ENCODE results near the gene VSIG1. TPM values are rescaled to one million over a fixed set of nuclear protein-coding genes. Genes with fewer than 3 reads are reported as not detected.

The VSIG1 gene
- total and polyA plus RNA-seq, 2 of the 13 experiments (the other 11 are each of a cell fraction or from before 2014, with no cell fraction given), result 0.01 TPM; not detected in 1

GRCh38 chrX:108097380-108097779 is 52.5 kb downstream of the VSIG1 start:
- intact Hi-C loops (cut with micrococcal nuclease; ENCODE audit: unreplicated experiment) (no loop called here), in situ Hi-C loops (cut with HindIII; ENCODE audit: extremely low pct_ligation_motif_present, low pct_unique_long_range_greater_than_20kb) (no loop called here)
- Histone ChIP-seq H3K27ac (ENCODE audit: extremely low read length, insufficient read depth, low read length) (no peak overlapping the region), H3K4me2 (ENCODE audit: low read depth, low read length) (no peak overlapping the region), H2AFZ (ENCODE audit: low read length) (no peak overlapping the region), H3K4me1 (ENCODE audit: insufficient read depth, low read length) (no peaks in the 10 kb centered on the region), H3K36me3 (replicated peaks in 1 of 2; ENCODE audit: control insufficient read depth in 1 of 2, insufficient read depth in 2 of 2, low read length in 2 of 2) (no peaks in the 10 kb centered on the region), H3K9ac (ENCODE audit: insufficient read depth, low read depth, low read length) (no peak overlapping the region), H4K20me1 (ENCODE audit: insufficient read depth, low read length) (no peaks in the 10 kb centered on the region), H3K4me3 (replicated peaks in 1 of 3; ENCODE audit: insufficient read depth in 1 of 3, low read depth in 2 of 3, low read length in 3 of 3) (no peak overlapping the region), H3K27me3 (ENCODE audit: control insufficient read depth in 1 of 2, insufficient read depth in 2 of 2, low read length in 2 of 2) (no peaks in the 10 kb centered on the region), H3K9me3 (ENCODE audit: low read length) (no peaks in the 10 kb centered on the region), H3K79me2 (ENCODE audit: insufficient read depth, low read length) (no peaks in the 10 kb centered on the region)
- DNase-seq (ENCODE audit: low spot score) (no peak), ATAC-seq (no peak), FAIRE-seq (no peak)
- CTCF ChIA-PET (ENCODE audit: low intra/inter-chr PET ratio, low total read pairs), result no interaction called here
- 98% methylated on average over 2 of the region's 2 CpGs for WGBS (ENCODE audit: low lambda C conversion rate)
- POLR2A ChIA-PET, result no interaction called here
- no TSS peak for BruUV-seq (replicated peaks)
- TF ChIP-seq ISX (CRISPR knock-in tag; conservative IDR thresholded peaks at IDR 0.05), result no peak
- TF ChIP-seq ZNF510 (CRISPR knock-in tag; IDR thresholded peaks at IDR 0.05; ENCODE audit: low read depth), result no peak
- no peak for TF ChIP-seq ZBTB7B (CRISPR knock-in tag; IDR thresholded peaks at IDR 0.05)
- TF ChIP-seq SNAPC4 (CRISPR knock-in tag; IDR thresholded peaks at IDR 0.05), result no peak
- TF ChIP-seq, protein P1, sequence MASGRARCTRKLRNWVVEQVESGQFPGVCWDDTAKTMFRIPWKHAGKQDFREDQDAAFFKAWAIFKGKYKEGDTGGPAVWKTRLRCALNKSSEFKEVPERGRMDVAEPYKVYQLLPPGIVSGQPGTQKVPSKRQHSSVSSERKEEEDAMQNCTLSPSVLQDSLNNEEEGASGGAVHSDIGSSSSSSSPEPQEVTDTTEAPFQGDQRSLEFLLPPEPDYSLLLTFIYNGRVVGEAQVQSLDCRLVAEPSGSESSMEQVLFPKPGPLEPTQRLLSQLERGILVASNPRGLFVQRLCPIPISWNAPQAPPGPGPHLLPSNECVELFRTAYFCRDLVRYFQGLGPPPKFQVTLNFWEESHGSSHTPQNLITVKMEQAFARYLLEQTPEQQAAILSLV (CRISPR knock-in tag; IDR thresholded peaks at IDR 0.05; ENCODE audit: borderline replicate concordance), result no peak
- no peak for TF ChIP-seq FUBP1 (CRISPR knock-in tag; IDR thresholded peaks at IDR 0.05; ENCODE audit: borderline replicate concordance)
- TF ChIP-seq THYN1 (CRISPR knock-in tag; IDR thresholded peaks at IDR 0.05; ENCODE audit: borderline replicate concordance, low read depth), result no peak
- TF ChIP-seq ZBTB34 (CRISPR knock-in tag; IDR thresholded peaks at IDR 0.05), result no peak
- TF ChIP-seq ZKSCAN1 (IDR thresholded peaks at IDR 0.05; ENCODE audit: low read length), result no peak
- TF ChIP-seq, protein P2, sequence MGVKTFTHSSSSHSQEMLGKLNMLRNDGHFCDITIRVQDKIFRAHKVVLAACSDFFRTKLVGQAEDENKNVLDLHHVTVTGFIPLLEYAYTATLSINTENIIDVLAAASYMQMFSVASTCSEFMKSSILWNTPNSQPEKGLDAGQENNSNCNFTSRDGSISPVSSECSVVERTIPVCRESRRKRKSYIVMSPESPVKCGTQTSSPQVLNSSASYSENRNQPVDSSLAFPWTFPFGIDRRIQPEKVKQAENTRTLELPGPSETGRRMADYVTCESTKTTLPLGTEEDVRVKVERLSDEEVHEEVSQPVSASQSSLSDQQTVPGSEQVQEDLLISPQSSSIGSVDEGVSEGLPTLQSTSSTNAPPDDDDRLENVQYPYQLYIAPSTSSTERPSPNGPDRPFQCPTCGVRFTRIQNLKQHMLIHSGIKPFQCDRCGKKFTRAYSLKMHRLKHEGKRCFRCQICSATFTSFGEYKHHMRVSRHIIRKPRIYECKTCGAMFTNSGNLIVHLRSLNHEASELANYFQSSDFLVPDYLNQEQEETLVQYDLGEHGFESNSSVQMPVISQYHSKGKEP (CRISPR knock-in tag; IDR thresholded peaks at IDR 0.05), result no peak
- no peak for TF ChIP-seq RBM22 (optimal IDR thresholded peaks at IDR 0.05; ENCODE audit: low read length)
- TF ChIP-seq MYNN (CRISPR knock-in tag; IDR thresholded peaks at IDR 0.05; ENCODE audit: low read depth), result no peak
- TF ChIP-seq ZNF720 (CRISPR knock-in tag; IDR thresholded peaks at IDR 0.05), result no peak
- no peak for TF ChIP-seq SALL2 (CRISPR knock-in tag; IDR thresholded peaks at IDR 0.05)
- no peak for TF ChIP-seq FOXO1 (CRISPR knock-in tag; IDR thresholded peaks at IDR 0.05)

Data from HepG2 (cell line).